ENCODE data around the gene CAPN2.

GRCh38 chr1:223695014-223695548 lies 17.3 kb upstream of the CAPN2 start:
- TF ChIP-seq CTCF (IDR thresholded peaks at IDR 0.05 in 8 of 11, conservative IDR thresholded peaks at IDR 0.05 in 3 of 11) (no peak), POLR2A (IDR thresholded peaks at IDR 0.05) (no peak)

All from spleen (tissue), 7 donors.